HG03457 (cell line): Measurements from ENCODE around the gene DNAJA1.
"Not testable (repeated sequence)": the region's sequence is repeated elsewhere in the genome, so short reads cannot be mapped to it uniquely, and the experiment has no call there.

ENCODE experiments used
- ATAC-seq: cut with Tn5 transposase; IDR thresholded peaks from one replicate; pipeline ENCODE4 v1.9.1; 2021; ENCODE audit warnings: moderate number of reproducible peaks; ENCODE audit not compliant: unreplicated experiment

Gene DNAJA1

GRCh38 chr9:33080534-33080933, 55.5 kb downstream of the DNAJA1 start:
- no peak for ATAC-seq

DNA sequence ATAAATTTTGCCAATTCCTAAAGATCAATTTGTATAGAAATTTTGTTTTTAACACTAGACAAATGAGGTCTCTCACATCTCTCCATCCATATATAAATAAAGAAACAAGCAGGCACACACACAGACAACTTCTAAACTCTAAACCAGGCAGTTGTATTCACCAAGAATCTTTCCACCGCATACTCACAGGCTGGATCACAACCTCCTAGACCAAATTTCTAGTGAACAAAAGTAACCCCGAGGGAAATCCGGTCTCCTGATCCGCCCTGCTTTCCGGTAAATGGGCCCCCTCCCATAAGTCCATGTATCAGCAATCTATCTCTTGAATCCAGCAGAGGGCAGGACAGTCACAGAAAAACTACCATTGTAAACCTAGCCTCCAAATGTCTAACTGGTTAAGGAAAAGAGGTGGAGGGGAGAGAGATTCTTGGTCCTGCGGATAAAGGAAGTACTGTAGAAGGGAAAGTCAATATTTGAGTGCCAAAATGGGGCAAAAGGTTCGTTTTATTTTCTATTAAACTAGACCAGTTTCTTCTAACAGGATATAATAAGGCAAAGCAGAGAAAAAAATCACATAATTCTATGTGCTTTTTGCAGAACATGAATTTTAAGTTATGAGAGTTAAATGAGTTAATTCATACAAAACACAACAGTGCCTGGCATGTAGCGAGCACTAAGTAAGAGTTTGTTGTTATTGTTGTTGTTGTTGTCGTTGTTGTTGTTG, 56.2 kb downstream of the DNAJA1 start:
- no peak for ATAC-seq

- no peak for ATAC-seq
Observed at GRCh38 chr9:33082128-33082527, 57.1 kb downstream of the DNAJA1 start.

DNA sequence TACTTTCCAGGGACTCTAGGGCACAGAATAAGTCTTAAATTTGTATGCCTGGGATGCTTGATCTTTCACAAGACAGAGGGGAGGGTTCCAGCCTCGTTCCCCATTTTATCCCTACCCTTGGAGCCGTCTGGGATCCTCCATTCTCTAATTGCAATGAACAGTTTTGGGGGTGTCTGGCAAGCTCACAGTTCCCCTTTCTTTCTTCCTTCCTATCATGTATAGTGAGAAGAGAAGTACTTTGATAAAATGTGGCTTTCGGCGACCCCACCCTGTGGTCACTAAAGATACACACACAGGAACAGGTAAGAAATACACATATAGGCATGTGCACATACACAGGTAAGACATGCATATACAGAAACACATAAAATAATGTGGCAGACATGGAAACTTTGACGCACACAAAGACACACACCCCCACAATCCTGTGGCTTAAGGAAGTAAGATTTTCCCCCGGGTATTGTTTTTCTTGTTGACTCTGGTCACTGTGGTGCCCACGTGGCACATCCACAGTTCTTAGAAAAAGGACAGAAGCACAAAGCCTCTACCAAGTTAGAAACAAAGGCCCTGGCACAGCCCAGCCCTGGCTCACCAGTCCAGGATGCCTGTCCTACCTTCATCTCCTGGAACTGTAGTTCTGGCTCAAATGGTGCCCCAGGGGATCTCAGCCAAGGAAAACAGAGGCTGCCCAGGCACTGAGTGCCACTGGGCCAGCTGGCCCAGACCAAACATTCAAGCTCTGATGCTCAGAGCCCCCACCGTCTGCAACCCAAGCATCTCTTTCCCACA, 57.7 kb downstream of the DNAJA1 start:
- no peak for ATAC-seq

- not testable (repeated sequence) for ATAC-seq
Observed at GRCh38 chr9:33085672-33086071, 60.6 kb downstream of the DNAJA1 start.
